Measurements from ENCODE around the gene SMARCE1. TPM values are rescaled to one million over a fixed set of nuclear protein-coding genes. Genes with fewer than 3 reads are reported as not detected.

Gene SMARCE1
- total RNA-seq: 53.4 and 85.9 TPM in 2 replicates

DNA sequence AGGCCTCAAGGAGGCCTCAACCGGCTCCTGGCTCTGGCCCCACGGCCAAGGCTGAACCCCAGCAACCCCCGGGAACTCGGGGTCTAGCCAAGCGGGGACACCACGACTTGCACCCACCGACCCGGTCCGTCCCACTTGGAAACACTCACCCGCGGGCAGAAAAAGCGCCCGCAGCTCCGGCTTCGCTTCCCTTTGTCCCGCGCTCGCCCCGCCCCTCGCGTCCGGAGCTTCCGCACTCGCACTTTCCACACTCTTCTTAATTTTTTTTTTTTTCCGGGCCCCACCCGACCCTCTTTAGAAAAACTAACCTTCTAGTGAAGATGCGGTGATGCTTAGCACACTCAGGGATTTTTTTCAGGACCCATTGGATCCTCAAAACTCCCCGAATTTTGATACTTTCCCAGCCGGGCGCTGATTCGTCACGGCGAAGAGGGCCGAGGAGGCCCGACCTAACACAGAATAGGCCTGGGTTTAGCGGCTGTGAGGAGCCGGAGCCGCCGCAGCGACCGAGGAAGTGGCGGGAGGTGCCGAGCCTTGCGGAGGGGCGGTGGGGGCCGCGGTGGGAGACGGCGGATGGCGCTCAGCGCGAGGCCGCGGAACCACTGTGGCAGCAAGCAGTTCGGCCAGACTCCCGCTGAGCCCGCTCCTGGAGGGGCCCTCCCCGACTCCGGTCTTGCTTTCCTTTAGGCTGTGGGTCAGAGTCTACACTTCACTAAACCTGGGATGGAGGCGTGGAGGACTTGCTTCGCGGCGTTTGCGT lies at the start of gene SMARCE1:
Gene SMARCE1 (minus strand): TSS at position 195 of the 760 bp plus-strand sequence. CDS start 2,016 bp downstream, outside the sequence.

DNA sequence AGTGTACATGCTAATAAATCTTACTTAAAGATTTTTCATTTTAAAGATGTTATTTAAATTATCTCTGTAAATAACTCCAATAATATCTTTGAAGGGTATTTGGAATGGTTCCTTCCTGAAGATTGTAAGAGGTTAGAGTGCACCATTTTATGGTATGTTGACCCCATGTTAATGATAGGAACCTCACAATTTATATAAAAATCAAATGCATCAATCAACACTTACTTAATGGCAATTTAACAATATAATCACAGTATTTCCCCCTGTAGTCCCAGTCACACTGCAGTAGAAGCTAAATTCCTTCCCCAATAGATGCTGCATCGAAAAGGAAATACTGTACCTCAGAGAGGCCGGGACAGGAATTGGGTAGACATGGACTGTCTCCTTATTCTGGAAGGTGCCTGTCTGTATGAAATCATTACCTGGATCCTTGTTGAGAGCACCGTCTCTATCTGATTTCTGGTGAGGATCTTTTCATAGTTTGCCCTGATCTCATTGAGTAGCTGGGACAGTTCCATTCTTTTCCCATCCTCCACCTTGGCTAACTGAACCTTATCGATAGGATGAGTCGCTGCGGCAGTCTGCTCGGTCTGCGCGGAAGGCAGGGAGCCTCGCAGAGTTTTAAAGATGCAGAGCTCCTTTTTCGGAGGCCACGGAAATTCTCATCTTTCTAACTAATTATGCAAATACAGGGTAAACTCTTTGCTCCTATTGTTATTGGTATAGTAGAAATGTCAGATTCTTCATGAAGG lies 17.1 kb upstream of the SMARCE1 start, which contains the start of gene KRT222:
Gene KRT222 (minus strand): TSS at position 596 of the 752 bp plus-strand sequence. CDS start 78 bp downstream, at position 518.

Other genes starting within 250 kb of the SMARCE1 start
- gene TOP2A, start 229.9 kb downstream of the SMARCE1 start, total RNA-seq: 57.8 and 74.0 TPM in 2 replicates
- 187 and 316 TPM in 2 replicates for gene IGFBP4, start 204.4 kb downstream of the SMARCE1 start, total RNA-seq
- gene TNS4, start 146.2 kb downstream of the SMARCE1 start, total RNA-seq: not detected in 2 replicates
- 0.06 and 0.16 TPM in 2 replicates for gene CCR7, start 82.3 kb downstream of the SMARCE1 start, total RNA-seq
- gene KRT222, start 17.4 kb upstream of the SMARCE1 start, total RNA-seq: under 0.01 and 0.06 TPM in 2 replicates
- gene KRT24, start 55.9 kb upstream of the SMARCE1 start, total RNA-seq: not detected in 2 replicates
- gene KRT25, start 107.5 kb upstream of the SMARCE1 start, total RNA-seq: not detected in 2 replicates
- not detected in 2 replicates for gene KRT26, start 124.4 kb upstream of the SMARCE1 start, total RNA-seq
- not detected in 2 replicates for gene KRT27, start 134.7 kb upstream of the SMARCE1 start, total RNA-seq
- gene KRT28, start 152.1 kb upstream of the SMARCE1 start, total RNA-seq: not detected in 2 replicates
- gene KRT10, start 174.8 kb upstream of the SMARCE1 start, total RNA-seq: 3.0 and 4.9 TPM in 2 replicates
- not detected in 2 replicates for gene KRT12, start 219.4 kb upstream of the SMARCE1 start, total RNA-seq
- gene KRT20, start 237.4 kb upstream of the SMARCE1 start, total RNA-seq: not detected in 2 replicates